WI38 (cell line): ENCODE data around the gene NETO1.

ENCODE experiments used
- H3K4me3 ChIP-seq: 2 replicates; pipeline ENCODE4 v1.5.1; 2011; ENCODE audit warnings: low read depth, mild to moderate bottlenecking, control low read depth, low read length
- CTCF ChIP-seq: IDR thresholded peaks from 2 replicates; pipeline ENCODE4 v1.5.1; 2012; ENCODE audit warnings: low read depth, mild to moderate bottlenecking, control low read depth, low read length

Gene NETO1

GRCh38 chr18:72846736-72847533 lies 20.9 kb downstream of the NETO1 start:
- TF ChIP-seq CTCF: no peak
- no peak overlapping the region for H3K4me3 ChIP-seq

- H3K4me3 ChIP-seq: no peak overlapping the region
- TF ChIP-seq CTCF: no peak
Measured at GRCh38 chr18:72843743-72844142, 24.0 kb downstream of the NETO1 start.

GRCh38 chr18:72840109-72840508 lies 27.7 kb downstream of the NETO1 start:
- H3K4me3 ChIP-seq: no peak overlapping the region
- no peak for TF ChIP-seq CTCF

- no peak overlapping the region for H3K4me3 ChIP-seq
- TF ChIP-seq CTCF: no peak
Measured at GRCh38 chr18:72834731-72835130, 33.1 kb downstream of the NETO1 start.

- H3K4me3 ChIP-seq: no peak overlapping the region
- no peak for TF ChIP-seq CTCF
Measured at GRCh38 chr18:72833471-72833870, 34.3 kb downstream of the NETO1 start.

- no peak overlapping the region for H3K4me3 ChIP-seq
- TF ChIP-seq CTCF: no peak
Measured at GRCh38 chr18:72830109-72830508, 37.7 kb downstream of the NETO1 start.

GRCh38 chr18:72828601-72829000 lies 39.2 kb downstream of the NETO1 start:
- TF ChIP-seq CTCF: no peak
- H3K4me3 ChIP-seq: no peak overlapping the region
